Activated CD8-positive, alpha-beta T cell treated with anti-CD3 and anti-CD28 coated beads for 36 hours (primary cell): ENCODE measurements around the gene GNAO1. TPM values are rescaled to one million over a fixed set of nuclear protein-coding genes. Genes with fewer than 3 reads are reported as not detected.

Experiments
- ATAC-seq: fragments of 200-7000 bp; cut with Tn5 transposase; one replicate; pipeline ENCODE4 v1.10.0; 2021; ENCODE audit warnings: mild to moderate bottlenecking, moderate library complexity
- CTCF ChIA-PET: fragments of 350-600 bp; sonication (Branson Sonifier 250); formaldehyde crosslinking; loops from one replicate; lab custom pipeline; 2021; ENCODE audit warnings: antibody characterized with exemption; lab: Charles Lee
- POLR2A ChIA-PET: fragments of 350-600 bp; sonication (Branson Sonifier 250); formaldehyde crosslinking; loops from one replicate; lab custom pipeline; 2021; ENCODE audit warnings: antibody characterized with exemption; lab: Charles Lee
- DNase-seq: peaks from one replicate; pipeline ENCODE4 v3.0.0-alpha.2; 2020
- H3K27ac Mint-ChIP-seq: one replicate; pipeline ENCODE4 v1.8.0; 2021; ENCODE audit warnings: mild to moderate bottlenecking, mixed read lengths
- H3K27me3 Mint-ChIP-seq: one replicate; pipeline ENCODE4 v1.8.0; 2021; ENCODE audit warnings: mixed read lengths
- H3K36me3 Mint-ChIP-seq: one replicate; pipeline ENCODE4 v1.8.0; 2021; ENCODE audit warnings: low read depth, mixed read lengths
- H3K4me1 Mint-ChIP-seq: one replicate; pipeline ENCODE4 v1.8.0; 2021; ENCODE audit warnings: low read depth, mixed read lengths
- H3K4me3 Mint-ChIP-seq: one replicate; pipeline ENCODE4 v1.8.0; 2021; ENCODE audit warnings: mild to moderate bottlenecking, moderate library complexity, mixed read lengths
- H3K9me3 Mint-ChIP-seq: one replicate; pipeline ENCODE4 v1.8.0; 2021; ENCODE audit warnings: mixed read lengths
- CTCF ChIP-seq: fragments of 200-600 bp; IDR thresholded peaks from one replicate; pipeline ENCODE4 v1.8.0; 2022; ENCODE audit warnings: antibody characterized with exemption, mild to moderate bottlenecking
- intact Hi-C: fragments of 100-400 bp; cut with micrococcal nuclease; formaldehyde crosslinking; loops from one replicate; pipeline ENCODE4 v1.10.0; 2022
- total RNA-seq, 2 experiments: library from RNA; stranded (reverse); gene quantifications; one replicate each; pipeline ENCODE4 v1.2.3, GENCODE V29; 2021

Gene GNAO1
- total RNA-seq, 2 experiments from 2014 or later, result 2.3 to 2.4 TPM

GRCh38 chr16:56320811-56321558 is 129.7 kb downstream of the GNAO1 start:
- ATAC-seq (no peak), DNase-seq (no peak)
- TF ChIP-seq CTCF, result no peak
- CTCF ChIA-PET, result interaction anchor here (1.0 to 3.4 kb wide), 5 partner anchors 11 to 375 kb away, joined by 3 to 25 read pairs (median 4); no protein-coding TSS in a partner anchor
- Mint-ChIP-seq H3K27ac (no peak overlapping the region), H3K4me3 (no peak overlapping the region), H3K27me3 (peaks cover 4% of the 10 kb centered on the region), H3K36me3 (no peaks in the 10 kb centered on the region), H3K9me3 (no peaks in the 10 kb centered on the region), H3K4me1 (peaks cover 3% of the 10 kb centered on the region)
- intact Hi-C loops, result no loop called here
- POLR2A ChIA-PET, result no interaction called here

- Mint-ChIP-seq H3K9me3 (no peaks in the 10 kb centered on the region), H3K36me3 (no peaks in the 10 kb centered on the region), H3K4me1 (peaks cover 3% of the 10 kb centered on the region), H3K4me3 (no peak overlapping the region), H3K27ac (no peak overlapping the region), H3K27me3 (peaks cover 4% of the 10 kb centered on the region)
- intact Hi-C loops, result no loop called here
- ChIA-PET POLR2A (no interaction called here), CTCF (interaction anchor here (1.0 to 1.5 kb wide), 4 partner anchors 10 to 376 kb away, joined by 3 to 5 read pairs (median 4); no protein-coding TSS in a partner anchor)
- no peak for DNase-seq
- TF ChIP-seq CTCF, result no peak
- no peak for ATAC-seq
Observed at GRCh38 chr16:56321571-56321970, 130.3 kb downstream of the GNAO1 start.

GRCh38 chr16:56324406-56324805 is 133.1 kb downstream of the GNAO1 start:
- Mint-ChIP-seq H3K4me3 (no peak overlapping the region), H3K27me3 (no peaks in the 10 kb centered on the region), H3K36me3 (no peaks in the 10 kb centered on the region), H3K4me1 (no peaks in the 10 kb centered on the region), H3K27ac (no peak overlapping the region), H3K9me3 (no peaks in the 10 kb centered on the region)
- DNase-seq, result peak; percentile 13
- TF ChIP-seq CTCF, result no peak
- ATAC-seq, result no peak
- intact Hi-C loops, result no loop called here
- ChIA-PET CTCF (no interaction called here), POLR2A (no interaction called here)

- TF ChIP-seq CTCF, result no peak
- ChIA-PET POLR2A (no interaction called here), CTCF (interaction anchor here (1.0 to 1.7 kb wide), 2 partner anchors 8 to 123 kb away, joined by 3 to 8 read pairs; no protein-coding TSS in a partner anchor)
- no peak overlapping the region for H3K27ac Mint-ChIP-seq
- no peaks in the 10 kb centered on the region for H3K9me3 Mint-ChIP-seq
- no peaks in the 10 kb centered on the region for H3K36me3 Mint-ChIP-seq
- no peak for DNase-seq
- H3K4me3 Mint-ChIP-seq, result no peak overlapping the region
- no peak for ATAC-seq
- H3K27me3 Mint-ChIP-seq, result no peaks in the 10 kb centered on the region
- intact Hi-C loops, result no loop called here
- no peaks in the 10 kb centered on the region for H3K4me1 Mint-ChIP-seq
Observed at GRCh38 chr16:56325956-56326355, 134.7 kb downstream of the GNAO1 start.
